OCI-LY3 (cell line): ENCODE measurements around the gene CIITA.
"Not testable (repeated sequence)": the region's sequence is repeated elsewhere in the genome, so short reads cannot be mapped to it uniquely, and the experiment has no call there.

ENCODE experiments used
- H2AFZ ChIP-seq: fragments of 200-600, 300-600 bp; shearing (Covaris generic); 2 replicates; pipeline ENCODE4 v1.6.0; 2014; ENCODE audit warnings: antibody characterized with exemption, low read depth, low read length
- H3K27ac ChIP-seq: fragments of 200-600, 300-600 bp; sonication (generic); 2 replicates; pipeline ENCODE4 v1.5.1; 2014; ENCODE audit warnings: mild to moderate bottlenecking, low read length, moderate library complexity, mixed read lengths
- H3K27me3 ChIP-seq: fragments of 200-600, 300-600 bp; sonication (generic); 2 replicates; pipeline ENCODE4 v1.6.1; 2014; ENCODE audit warnings: low read depth, low read length, mixed read lengths
- H3K36me3 ChIP-seq: fragments of 200-600, 300-600 bp; sonication (generic); replicated peaks from 2 replicates; pipeline ENCODE3; 2014; ENCODE audit warnings: low read depth, low read length, mixed read lengths
- H3K4me1 ChIP-seq: fragments of 300-600, 200-600 bp; sonication (generic); 2 replicates; pipeline ENCODE4 v1.6.1; 2014; ENCODE audit warnings: low read length, mixed read lengths
- H3K4me2 ChIP-seq: fragments of 200-600, 300-600 bp; sonication (generic); 2 replicates; pipeline ENCODE4 v1.6.1; 2014; ENCODE audit warnings: low read length, mixed read lengths
- H3K4me3 ChIP-seq: fragments of 300-600, 200-600 bp; sonication (generic); 2 replicates; pipeline ENCODE4 v1.5.1; 2014; ENCODE audit warnings: antibody characterized with exemption, mild to moderate bottlenecking, low read length, moderate library complexity
- H3K79me2 ChIP-seq: fragments of 300-600, 200-600 bp; shearing (Covaris generic); 2 replicates; pipeline ENCODE4 v1.6.1; 2014; ENCODE audit warnings: mild to moderate bottlenecking, low read length, mixed read lengths
- H3K9ac ChIP-seq: fragments of 300-600, 200-600 bp; shearing (Covaris generic); 2 replicates; pipeline ENCODE4 v1.6.0; 2014; ENCODE audit warnings: mild to moderate bottlenecking, low read length, moderate library complexity
- H3K9me3 ChIP-seq: fragments of 200-600, 300-600 bp; shearing (Covaris generic); 2 replicates; pipeline ENCODE4 v1.6.1; 2014; ENCODE audit warnings: low read length, mixed read lengths; ENCODE audit not compliant: insufficient read depth
- H4K20me1 ChIP-seq: fragments of 200-600, 300-600 bp; sonication (generic); 2 replicates; pipeline ENCODE4 v1.6.1; 2016; ENCODE audit warnings: low read length, mixed read lengths; ENCODE audit not compliant: insufficient read depth
- CTCF ChIP-seq: fragments of 200-600, 300-600 bp; sonication (generic); IDR thresholded peaks from 2 replicates; pipeline ENCODE4 v1.5.1; 2014; ENCODE audit warnings: antibody characterized with exemption, low read length, low read depth
- EZH2phosphoT487 ChIP-seq: fragments of 200-600 bp; shearing (Covaris generic); IDR thresholded peaks from 2 replicates; pipeline ENCODE4 v1.6.1; 2018; ENCODE audit warnings: antibody characterized with exemption, mixed run types, low read depth

The CIITA gene

DNA sequence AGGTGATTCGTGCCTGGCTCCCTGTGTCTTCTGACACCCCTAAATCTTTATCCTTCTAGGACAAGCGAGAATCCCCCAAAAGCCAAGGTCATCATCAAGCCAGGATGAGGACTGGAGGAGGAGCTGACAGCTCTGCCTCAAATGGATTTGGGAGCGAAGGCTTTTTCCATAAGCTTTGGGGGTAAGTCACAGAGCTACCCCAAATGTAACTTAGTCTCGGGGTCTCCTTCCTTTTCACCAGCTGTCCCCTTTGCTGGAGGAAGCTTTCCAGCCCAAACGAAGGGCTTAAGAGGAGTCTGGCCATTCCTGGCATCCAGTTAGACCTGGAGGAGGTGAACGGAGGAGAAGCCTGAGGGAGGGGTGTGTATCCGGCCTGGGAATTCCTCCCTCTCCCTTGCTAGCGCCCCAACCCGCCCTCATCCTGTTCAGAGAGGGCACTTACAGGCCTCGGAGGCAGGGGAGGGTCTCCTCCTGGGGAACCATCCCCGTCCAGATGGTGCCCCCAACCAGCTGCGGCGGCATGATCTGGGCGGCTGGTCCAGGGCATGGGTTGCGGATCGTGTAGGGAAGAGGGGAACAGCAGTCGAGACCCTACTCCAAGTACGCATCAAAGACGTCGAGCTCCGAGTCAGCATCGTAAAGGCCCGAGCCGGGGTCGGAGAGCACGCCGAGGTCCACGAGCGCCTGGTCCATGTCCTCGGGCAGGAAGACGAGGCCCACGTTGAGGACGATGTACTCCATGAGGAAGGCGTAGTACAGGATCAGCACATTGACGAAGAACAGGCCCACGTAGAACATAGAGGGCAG is 64.3 kb downstream of the CIITA start:
- no peak overlapping the region for H2AFZ ChIP-seq
- no peak for TF ChIP-seq EZH2phosphoT487
- TF ChIP-seq CTCF, result no peak
- peak overlapping the region; percentile 99 for H3K4me2 ChIP-seq
- H3K27me3 ChIP-seq, result no peaks in the 10 kb centered on the region
- peaks cover 47% of the 10 kb centered on the region for H3K79me2 ChIP-seq
- peaks cover 28% of the 10 kb centered on the region for H3K36me3 ChIP-seq
- H3K4me1 ChIP-seq, result peaks cover 47% of the 10 kb centered on the region
- H3K27ac ChIP-seq, result no peak overlapping the region
- no peaks in the 10 kb centered on the region for H3K9me3 ChIP-seq
- peak overlapping the region; percentile 76 for H3K9ac ChIP-seq
- H4K20me1 ChIP-seq, result peaks cover 27% of the 10 kb centered on the region
- H3K4me3 ChIP-seq, result peak overlapping the region; percentile 78

DNA sequence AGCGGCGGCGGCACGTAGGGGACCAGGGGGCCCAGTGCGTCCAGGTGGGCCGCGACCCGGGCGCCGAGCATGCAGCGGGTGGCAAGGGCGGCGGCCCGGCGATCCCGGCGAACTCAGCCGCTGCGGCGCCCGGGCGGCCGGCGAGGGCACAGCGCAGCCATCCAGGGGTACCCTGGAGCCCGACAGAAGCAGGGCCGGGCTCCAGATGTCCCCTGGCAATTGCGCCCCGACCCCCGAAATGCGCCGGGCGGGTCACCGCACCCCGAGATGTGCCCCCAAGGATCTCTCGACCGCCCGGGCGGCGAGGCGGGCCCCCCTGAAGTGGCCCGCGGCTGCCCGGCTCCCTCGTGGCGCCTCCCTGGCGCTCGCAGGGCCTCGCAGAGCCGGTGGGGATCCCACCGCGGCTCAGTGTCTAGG is 64.9 kb downstream of the CIITA start:
- peaks cover 28% of the 10 kb centered on the region for H3K36me3 ChIP-seq
- peaks cover 23% of the 10 kb centered on the region for H4K20me1 ChIP-seq

DNA sequence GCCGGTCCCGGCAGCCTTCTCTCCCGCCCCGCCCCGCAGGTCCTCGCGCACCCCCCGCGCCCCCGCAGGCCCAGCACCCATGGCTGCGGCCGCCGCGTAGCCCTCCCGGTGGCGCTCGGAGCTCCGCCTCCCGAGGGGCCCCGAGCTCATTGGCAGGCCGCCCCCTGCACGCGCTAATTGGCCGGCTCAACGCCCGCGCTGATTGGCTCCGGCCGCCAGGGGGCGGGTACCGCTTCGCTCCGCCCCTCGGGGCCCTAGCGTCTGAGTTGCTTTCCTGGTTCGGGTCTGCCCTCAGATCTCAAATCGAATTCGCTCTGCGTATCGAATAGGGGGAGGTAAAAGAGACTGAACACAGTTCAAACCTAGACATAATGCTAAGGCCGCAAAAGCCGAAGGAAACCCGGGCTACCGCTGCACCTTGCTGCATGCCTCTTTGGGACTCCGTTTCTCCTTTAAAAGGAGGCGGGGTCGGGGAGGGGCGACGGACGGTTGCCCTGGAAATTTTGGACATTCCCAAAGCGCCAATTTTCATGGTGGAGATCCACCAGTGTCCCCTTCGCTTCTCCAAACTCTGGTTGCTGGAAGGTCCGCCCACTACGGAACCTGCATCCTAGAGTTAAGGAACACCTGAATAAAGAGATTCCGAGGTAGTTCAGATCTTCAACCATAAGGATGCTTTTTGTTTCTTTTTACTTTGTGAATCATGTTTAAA is 65.5 kb downstream of the CIITA start, which contains the start of gene DEXI:
Gene DEXI, minus strand, starts transcription at position 117 of the 712 bp plus-strand sequence. CDS start 463 bp downstream, outside the sequence.
- Histone ChIP-seq H3K9me3 (no peaks in the 10 kb centered on the region), H3K9ac (peak within 1 kb of the TSS; percentile 76), H4K20me1 (peaks cover 22% of the 10 kb centered on the region), H3K4me1 (peaks cover 44% of the 10 kb centered on the region), H2AFZ (peak within 1 kb of the TSS; percentile 79), H3K36me3 (peaks cover 25% of the 10 kb centered on the region), H3K4me2 (peak within 1 kb of the TSS; percentile 99), H3K27ac (0 out of 2 replicates have a peak within 1 kb of the TSS, but pooled peaks have one; percentile 13), H3K79me2 (peaks cover 56% of the 10 kb centered on the region), H3K4me3 (peak within 1 kb of the TSS; percentile 78), H3K27me3 (no peaks in the 10 kb centered on the region)
- TF ChIP-seq EZH2phosphoT487, result no peak
- no peak for TF ChIP-seq CTCF

More for the DNA sequence above, 64.9 kb downstream of the CIITA start:
- H2AFZ ChIP-seq, H3K9me3 ChIP-seq, H3K27me3 ChIP-seq: not testable (repeated sequence)
- peaks cover 51% of the 10 kb centered on the region for H3K79me2 ChIP-seq
- H3K4me1 ChIP-seq, result peaks cover 47% of the 10 kb centered on the region
- peak overlapping the region; percentile 78 for H3K4me3 ChIP-seq
- peak overlapping the region; percentile 76 for H3K9ac ChIP-seq
- 0 out of 2 replicates have a peak overlapping the region, but pooled peaks have one; percentile 13 for H3K27ac ChIP-seq
- peak overlapping the region; percentile 99 for H3K4me2 ChIP-seq

DNA sequence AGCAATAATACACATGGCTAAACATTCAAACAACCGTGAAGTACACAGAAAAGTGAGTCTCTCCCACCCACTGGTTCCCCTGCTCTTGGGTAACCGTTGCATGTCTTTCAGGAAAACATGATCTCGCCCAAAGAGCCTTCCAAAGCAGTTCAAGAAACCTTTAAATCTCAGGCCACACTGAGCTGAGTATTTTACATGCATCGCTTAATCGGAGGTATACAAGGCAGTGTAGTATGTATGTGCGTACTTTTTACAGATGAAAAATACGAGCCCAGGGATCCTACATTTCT is 66.0 kb downstream of the CIITA start:
- Histone ChIP-seq H3K79me2 (peaks cover 56% of the 10 kb centered on the region), H4K20me1 (peaks cover 22% of the 10 kb centered on the region), H3K4me1 (peaks cover 40% of the 10 kb centered on the region), H3K9me3 (no peaks in the 10 kb centered on the region), H3K4me2 (peak overlapping the region; percentile 92), H3K4me3 (peak overlapping the region; percentile 78), H3K27me3 (no peaks in the 10 kb centered on the region), H3K27ac (no peak overlapping the region), H3K36me3 (peaks cover 21% of the 10 kb centered on the region), H2AFZ (no peak overlapping the region), H3K9ac (no peak overlapping the region)
- TF ChIP-seq EZH2phosphoT487 (no peak), CTCF (no peak)
